Measurements from ENCODE around the gene SERPINB12.

- TF ChIP-seq, protein P1, sequence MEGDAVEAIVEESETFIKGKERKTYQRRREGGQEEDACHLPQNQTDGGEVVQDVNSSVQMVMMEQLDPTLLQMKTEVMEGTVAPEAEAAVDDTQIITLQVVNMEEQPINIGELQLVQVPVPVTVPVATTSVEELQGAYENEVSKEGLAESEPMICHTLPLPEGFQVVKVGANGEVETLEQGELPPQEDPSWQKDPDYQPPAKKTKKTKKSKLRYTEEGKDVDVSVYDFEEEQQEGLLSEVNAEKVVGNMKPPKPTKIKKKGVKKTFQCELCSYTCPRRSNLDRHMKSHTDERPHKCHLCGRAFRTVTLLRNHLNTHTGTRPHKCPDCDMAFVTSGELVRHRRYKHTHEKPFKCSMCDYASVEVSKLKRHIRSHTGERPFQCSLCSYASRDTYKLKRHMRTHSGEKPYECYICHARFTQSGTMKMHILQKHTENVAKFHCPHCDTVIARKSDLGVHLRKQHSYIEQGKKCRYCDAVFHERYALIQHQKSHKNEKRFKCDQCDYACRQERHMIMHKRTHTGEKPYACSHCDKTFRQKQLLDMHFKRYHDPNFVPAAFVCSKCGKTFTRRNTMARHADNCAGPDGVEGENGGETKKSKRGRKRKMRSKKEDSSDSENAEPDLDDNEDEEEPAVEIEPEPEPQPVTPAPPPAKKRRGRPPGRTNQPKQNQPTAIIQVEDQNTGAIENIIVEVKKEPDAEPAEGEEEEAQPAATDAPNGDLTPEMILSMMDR (IDR thresholded peaks at IDR 0.05), result no peak
- TF ChIP-seq POLR2A (IDR thresholded peaks at IDR 0.05), result no peak
Measured at GRCh38 chr18:63579616-63580015, 37.4 kb downstream of the SERPINB12 start.
